Measurements from ENCODE around the gene PSMA5. TPM values are rescaled to one million over a fixed set of nuclear protein-coding genes. Genes with fewer than 3 reads are reported as not detected.

PSMA5 gene
- polyA plus RNA-seq (111 to 150 TPM (median 131 TPM) in 3 replicates), polyA minus RNA-seq (24.1 to 77.7 TPM (median 57.8 TPM) in 3 replicates)
- 24.7 TPM for polyA plus RNA-seq (2011; ENCODE audit: low read depth)
- polyA plus RNA-seq (2011; cell fraction: cytosol; rRNA removed) = 97.8 and 148 TPM in 2 replicates
- 79.7 and 90.6 TPM in 2 replicates for polyA plus RNA-seq (2011; cell fraction: nucleus; rRNA removed)
- 85.8 and 91.0 TPM in 2 replicates for polyA plus RNA-seq (2012; ENCODE audit: low replicate concordance)
- polyA minus RNA-seq (2011; cell fraction: cytosol; rRNA and poly(A)+ RNA removed) = 48.9 TPM
- polyA minus RNA-seq (2011; cell fraction: nucleus; rRNA and poly(A)+ RNA removed) = 14.5 and 24.8 TPM in 2 replicates

- peak within 1 kb of the TSS; percentile 74 for H3K4me2 ChIP-seq (ENCODE audit: control insufficient read depth, extremely low read depth, insufficient read depth, low read depth, low read length)
- H3K9me3 ChIP-seq (ENCODE audit: control insufficient read depth, low read depth, low read length) = no peaks in the 10 kb centered on the region
- peaks cover 0 to 3% of the 10 kb centered on the region in 2 experiments for H3K36me3 ChIP-seq (ENCODE audit: control insufficient read depth in 2 of 2, extremely low read depth in 1 of 2, insufficient read depth in 2 of 2, low read length in 2 of 2)
- H4K20me1 ChIP-seq (ENCODE audit: control insufficient read depth, extremely low read depth, insufficient read depth, low read length) = no peaks in the 10 kb centered on the region
- H3K9ac ChIP-seq (ENCODE audit: control insufficient read depth, extremely low read depth, insufficient read depth, low read length) = peak within 1 kb of the TSS; percentile 89
- H3K27me3 ChIP-seq (ENCODE audit: control insufficient read depth, extremely low read depth, insufficient read depth, low read length) = no peaks in the 10 kb centered on the region
- peaks cover 14% of the 10 kb centered on the region for H3K4me1 ChIP-seq (ENCODE audit: control insufficient read depth, extremely low read depth, insufficient read depth, low read length)
- H3K79me2 ChIP-seq (ENCODE audit: control insufficient read depth, insufficient read depth, low read length) = peaks cover 51% of the 10 kb centered on the region
- peak; percentile 78 for FAIRE-seq
- dilution Hi-C loops (cut with MboI; ENCODE audit: extremely low pct_ligation_motif_present, low sequenced_read_pairs) = no loop called here
- TF ChIP-seq CTCF (optimal IDR thresholded peaks at IDR 0.05 in 1 of 3, IDR thresholded peaks at IDR 0.05 in 1 of 3, conservative IDR thresholded peaks at IDR 0.05 in 1 of 3; ENCODE audit: extremely low read depth in 1 of 3, insufficient read depth in 2 of 3, low read length in 3 of 3) (no peak), EZH2 (IDR thresholded peaks at IDR 0.05; ENCODE audit: low read length) (no peak)
- peak within 1 kb of the TSS; percentile 97 to 100 (median 100) for H3K4me3 ChIP-seq (ENCODE audit: control insufficient read depth in 2 of 3, extremely low read depth in 1 of 3, insufficient read depth in 2 of 3, low read depth in 1 of 3, low read length in 3 of 3)
- peak within 1 kb of the TSS; percentile 87 for H3K27ac ChIP-seq (ENCODE audit: control insufficient read depth, insufficient read depth, low read length)
- peak; percentile 97 for DNase-seq (ENCODE audit: low read depth, low spot score)
- H3K9me1 ChIP-seq (ENCODE audit: control insufficient read depth, extremely low read depth, insufficient read depth, low read length) = no peaks in the 10 kb centered on the region
- peak within 1 kb of the TSS; percentile 80 for H2AFZ ChIP-seq (ENCODE audit: control insufficient read depth, low read length)
Observed at GRCh38 chr1:109426281-109427170, at the start of gene PSMA5. TSS of gene PSMA5 (minus strand) at chr1:109426448. CDS start at chr1:109426330, 118 bp downstream.

GRCh38 chr1:109475261-109475660 lies 49.0 kb upstream of the PSMA5 start:
- H3K27me3 ChIP-seq (ENCODE audit: control insufficient read depth, extremely low read depth, insufficient read depth, low read length) = peaks cover 32% of the 10 kb centered on the region
- FAIRE-seq = no peak
- TF ChIP-seq CTCF (optimal IDR thresholded peaks at IDR 0.05 in 1 of 3, IDR thresholded peaks at IDR 0.05 in 1 of 3, conservative IDR thresholded peaks at IDR 0.05 in 1 of 3; ENCODE audit: extremely low read depth in 1 of 3, insufficient read depth in 2 of 3, low read length in 3 of 3) (no peak), EZH2 (IDR thresholded peaks at IDR 0.05; ENCODE audit: low read length) (no peak)

More at GRCh38 chr1:109475261-109475660, 49.0 kb upstream of the PSMA5 start:
- dilution Hi-C loops (cut with MboI; ENCODE audit: extremely low pct_ligation_motif_present, low sequenced_read_pairs) = no loop called here
- Histone ChIP-seq H3K4me2 (ENCODE audit: control insufficient read depth, extremely low read depth, insufficient read depth, low read depth, low read length) (no peak overlapping the region), H3K9me3 (ENCODE audit: control insufficient read depth, low read depth, low read length) (no peaks in the 10 kb centered on the region), H3K36me3 (ENCODE audit: control insufficient read depth in 2 of 2, extremely low read depth in 1 of 2, insufficient read depth in 2 of 2, low read length in 2 of 2) (no peaks in the 10 kb centered on the region), H3K4me3 (ENCODE audit: control insufficient read depth in 2 of 3, extremely low read depth in 1 of 3, insufficient read depth in 2 of 3, low read depth in 1 of 3, low read length in 3 of 3) (no peak overlapping the region), H3K27ac (ENCODE audit: control insufficient read depth, insufficient read depth, low read length) (no peak overlapping the region), H3K9ac (ENCODE audit: control insufficient read depth, extremely low read depth, insufficient read depth, low read length) (no peak overlapping the region), H2AFZ (ENCODE audit: control insufficient read depth, low read length) (no peak overlapping the region), H4K20me1 (ENCODE audit: control insufficient read depth, extremely low read depth, insufficient read depth, low read length) (peaks cover 2% of the 10 kb centered on the region), H3K9me1 (ENCODE audit: control insufficient read depth, extremely low read depth, insufficient read depth, low read length) (no peaks in the 10 kb centered on the region), H3K79me2 (ENCODE audit: control insufficient read depth, insufficient read depth, low read length) (no peaks in the 10 kb centered on the region), H3K4me1 (ENCODE audit: control insufficient read depth, extremely low read depth, insufficient read depth, low read length) (no peaks in the 10 kb centered on the region)
- DNase-seq (ENCODE audit: low read depth, low spot score) = no peak
